Coronary artery (tissue), 2 donors: ENCODE results near the gene IL9.

Source experiments
- DNase-seq: peaks from one replicate; pipeline ENCODE4 v3.0.0-alpha.2; 2017; ENCODE audit warnings: low spot score
- H3K27ac ChIP-seq, 2 donors: fragments of 200-600 bp; sonication (generic); one replicate each; pipeline ENCODE4 v1.5.1; 2016 to 2019
- H3K4me3 ChIP-seq: fragments of 200-600 bp; sonication (generic); 2 replicates; pipeline ENCODE4 v1.5.1; 2016; ENCODE audit warnings: mild to moderate bottlenecking, moderate library complexity
- CTCF ChIP-seq: fragments of 200-600 bp; sonication (generic); IDR thresholded peaks from one replicate; pipeline ENCODE4 v1.5.1; 2019; ENCODE audit warnings: antibody characterized with exemption

IL9 gene

GRCh38 chr5:135894276-135894675 is 1.4 kb downstream of the IL9 start:
- Histone ChIP-seq H3K27ac (no peak overlapping the region), H3K4me3 (no peak overlapping the region)
- no peak for TF ChIP-seq CTCF
- DNase-seq: no peak

- Histone ChIP-seq H3K27ac (no peak overlapping the region), H3K4me3 (no peak overlapping the region)
- no peak for DNase-seq
- TF ChIP-seq CTCF: no peak
These were observed 3.9 kb downstream of the IL9 start for GRCh38 chr5:135891791-135892190.

GRCh38 chr5:135891268-135891667 is 4.4 kb downstream of the IL9 start:
- no peak for DNase-seq
- no peak for TF ChIP-seq CTCF
- H3K27ac ChIP-seq: no peak overlapping the region
- no peak overlapping the region for H3K4me3 ChIP-seq

- no peak for TF ChIP-seq CTCF
- Histone ChIP-seq H3K4me3 (no peak overlapping the region), H3K27ac (no peak overlapping the region)
- no peak for DNase-seq
These were observed 4.8 kb downstream of the IL9 start for GRCh38 chr5:135890867-135891266.

GRCh38 chr5:135890296-135890695 is 5.3 kb downstream of the IL9 start:
- no peak for TF ChIP-seq CTCF
- Histone ChIP-seq H3K27ac (no peak overlapping the region), H3K4me3 (no peak overlapping the region)
- no peak for DNase-seq

GRCh38 chr5:135887881-135888614 is 7.6 kb downstream of the IL9 start:
- no peak for TF ChIP-seq CTCF
- H3K27ac ChIP-seq: no peak overlapping the region
- H3K4me3 ChIP-seq: no peak overlapping the region
- DNase-seq: no peak

GRCh38 chr5:135887447-135887864 is 8.2 kb downstream of the IL9 start:
- Histone ChIP-seq H3K4me3 (no peak overlapping the region), H3K27ac (no peak overlapping the region)
- peak; percentile 73 for TF ChIP-seq CTCF
- no peak for DNase-seq
